Measurements from ENCODE around the gene NLGN3.

Gene NLGN3

DNA sequence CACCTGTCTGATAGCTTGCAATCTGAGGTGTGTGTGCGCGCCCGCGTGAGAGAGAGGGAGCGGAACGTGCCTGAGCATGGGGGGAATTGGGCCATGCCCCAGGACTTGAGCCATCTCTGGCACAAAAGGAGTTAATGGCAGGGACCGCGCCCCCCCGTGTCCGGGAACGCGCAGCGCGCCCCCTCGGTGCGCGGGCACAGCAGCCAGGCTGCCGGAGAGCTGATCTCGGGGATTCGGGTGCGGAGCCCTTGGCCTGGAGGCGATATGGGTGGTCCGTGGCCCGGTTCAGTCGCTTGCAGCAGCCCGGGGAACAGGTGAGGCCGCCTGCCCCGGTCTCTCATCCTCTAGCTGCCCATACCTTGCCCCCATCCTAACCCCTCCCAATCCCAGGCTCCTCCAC, at the start of gene NLGN3:
Gene NLGN3 (plus strand): TSS at position 191 of the 400 bp plus-strand sequence. CDS start 2,909 bp downstream, outside the sequence.
- FAIRE-seq: no peak
- no peak for DNase-seq (ENCODE audit: insufficient read length, low spot score)

DNA sequence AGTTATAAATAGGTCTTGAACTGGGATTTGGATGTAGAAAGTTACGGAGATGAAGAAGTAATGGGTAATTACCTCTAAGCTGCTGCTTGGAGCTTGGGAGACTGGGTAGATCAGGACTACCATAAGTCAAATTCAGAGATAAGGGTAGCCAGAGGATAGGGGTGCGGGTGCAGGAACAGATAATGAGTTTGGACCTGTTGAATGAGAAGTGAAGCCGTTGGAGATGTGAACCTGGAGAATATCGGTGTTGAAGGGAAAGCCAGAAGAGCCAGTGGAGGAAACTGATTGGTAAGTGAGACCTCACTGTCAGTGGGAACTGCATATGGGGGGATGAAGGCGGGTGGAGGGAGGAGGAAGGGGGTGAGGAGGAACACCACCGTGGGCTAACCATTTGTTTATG, 49.6 kb upstream of the NLGN3 start:
- FAIRE-seq: peak; percentile 68

DNA sequence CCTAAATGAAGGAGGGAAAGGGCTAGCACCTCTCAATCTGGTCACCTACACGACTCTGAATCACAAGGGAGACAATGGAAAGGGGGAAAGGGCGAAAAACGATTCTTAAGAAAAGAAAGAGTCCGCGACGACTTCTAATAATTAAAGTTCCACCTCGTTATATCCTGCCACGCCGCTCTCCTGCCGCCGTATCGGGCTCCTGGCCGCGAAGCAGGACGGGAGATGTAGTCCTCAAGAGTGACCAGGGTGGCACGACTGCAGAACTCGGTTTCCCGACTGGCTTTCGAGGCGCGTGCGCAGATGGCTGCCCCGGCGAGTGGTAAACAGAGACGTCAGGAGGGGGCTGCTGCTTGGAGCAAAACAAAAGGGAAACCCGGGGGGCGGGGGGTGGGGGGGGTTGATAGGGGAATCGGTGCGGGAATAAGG, 49.1 kb upstream of the NLGN3 start, which contains the start of gene FOXO4:
Gene FOXO4 (plus strand): TSS at position 297 of the 426 bp plus-strand sequence. CDS start 678 bp downstream, outside the sequence.
- FAIRE-seq: peak; percentile 97
- peak; percentile 99 for DNase-seq (ENCODE audit: insufficient read length, low spot score)

More for the DNA sequence above, 49.6 kb upstream of the NLGN3 start:
- DNase-seq (ENCODE audit: insufficient read length, low spot score): no peak

DNA sequence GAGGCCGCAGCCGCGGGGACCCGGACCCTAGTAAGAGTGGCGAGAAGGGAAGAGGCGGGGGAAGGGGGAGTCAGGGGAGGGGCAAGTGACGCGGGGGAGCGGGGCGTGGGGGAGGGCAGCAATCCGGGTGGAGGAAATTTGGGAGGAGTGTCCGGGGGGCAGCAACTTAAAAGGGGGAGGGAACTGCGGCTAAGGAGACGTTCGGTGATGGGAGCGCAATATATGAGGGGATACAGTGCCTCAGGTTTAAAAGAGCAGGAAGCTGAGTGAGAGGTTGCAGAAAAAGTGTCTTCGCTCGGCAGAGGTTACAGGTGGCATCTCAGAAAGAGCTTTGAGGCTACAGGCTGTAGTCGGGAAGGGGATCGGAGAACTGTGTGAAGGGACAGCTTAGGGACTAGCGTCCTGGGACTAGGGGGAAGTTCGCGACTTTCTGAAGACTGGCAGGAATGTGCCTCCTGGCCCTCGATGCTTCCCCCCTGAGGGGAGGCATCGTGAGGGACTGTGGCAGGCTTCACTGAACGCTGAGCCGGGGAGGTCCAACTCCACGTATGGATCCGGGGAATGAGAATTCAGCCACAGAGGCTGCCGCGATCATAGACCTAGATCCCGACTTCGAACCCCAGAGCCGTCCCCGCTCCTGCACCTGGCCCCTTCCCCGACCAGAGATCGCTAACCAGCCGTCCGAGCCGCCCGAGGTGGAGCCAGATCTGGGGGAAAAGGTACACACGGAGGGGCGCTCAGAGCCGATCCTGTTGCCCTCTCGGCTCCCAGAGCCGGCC, 48.5 kb upstream of the NLGN3 start:
- DNase-seq (ENCODE audit: insufficient read length, low spot score): peak; percentile 79
- peak; percentile 38 for FAIRE-seq

DNA sequence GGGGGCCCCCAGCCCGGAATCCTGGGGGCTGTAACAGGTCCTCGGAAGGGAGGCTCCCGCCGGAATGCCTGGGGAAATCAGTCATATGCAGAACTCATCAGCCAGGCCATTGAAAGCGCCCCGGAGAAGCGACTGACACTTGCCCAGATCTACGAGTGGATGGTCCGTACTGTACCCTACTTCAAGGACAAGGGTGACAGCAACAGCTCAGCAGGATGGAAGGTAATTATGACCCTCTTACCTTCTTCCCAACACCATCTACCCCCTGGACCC, 47.9 kb upstream of the NLGN3 start:
- DNase-seq (ENCODE audit: insufficient read length, low spot score) (no peak), FAIRE-seq (peak; percentile 80)

DNA sequence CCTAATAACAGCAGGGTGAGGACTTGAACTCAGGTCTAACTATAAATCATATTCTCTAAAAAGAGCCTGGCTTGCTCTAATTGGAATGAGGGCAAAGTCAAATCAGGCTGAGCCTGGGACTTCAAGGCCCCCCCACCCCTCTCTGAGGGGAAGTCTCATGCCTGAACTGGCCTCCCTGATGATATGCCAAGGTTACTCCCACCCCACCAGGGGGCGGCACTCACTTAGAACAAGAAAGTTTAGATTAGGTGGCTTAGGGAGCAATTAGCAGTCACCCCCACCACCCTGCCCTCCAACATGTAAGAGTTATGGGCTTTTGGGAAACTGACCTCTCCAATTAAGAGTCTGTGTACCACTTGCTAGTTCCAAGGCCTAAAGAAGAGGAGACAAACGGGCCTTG, 46.3 kb upstream of the NLGN3 start:
- DNase-seq (ENCODE audit: insufficient read length, low spot score): no peak
- FAIRE-seq: peak; percentile 40

DNA sequence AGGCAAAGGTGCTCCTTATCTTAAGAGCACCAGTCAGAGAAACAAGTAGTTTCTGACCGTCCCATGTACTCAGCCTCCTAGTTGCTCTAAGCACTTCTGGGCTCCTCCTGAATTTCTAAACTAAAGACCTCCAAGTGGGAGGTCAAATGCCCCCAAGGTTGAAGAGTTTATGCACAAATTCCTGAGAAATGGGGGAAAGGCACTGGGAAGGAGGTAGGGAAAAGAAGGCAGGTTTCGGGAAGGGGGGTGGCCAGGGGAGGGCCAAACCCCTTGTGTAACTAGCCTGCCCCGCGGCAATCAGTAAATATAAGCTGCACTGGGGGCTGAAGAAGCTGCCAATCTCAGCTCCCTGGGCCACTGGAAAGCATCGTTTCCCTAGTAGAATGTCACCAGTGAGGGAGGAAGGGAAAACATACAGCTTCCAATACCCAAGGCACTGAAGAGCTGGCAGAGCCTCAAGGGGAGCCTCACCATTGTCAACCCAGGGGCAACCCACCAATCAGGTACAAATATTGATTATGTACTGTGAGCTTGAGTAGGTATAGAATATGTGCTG, 45.6 kb upstream of the NLGN3 start:
- DNase-seq (ENCODE audit: insufficient read length, low spot score) (no peak), FAIRE-seq (no peak)

DNA sequence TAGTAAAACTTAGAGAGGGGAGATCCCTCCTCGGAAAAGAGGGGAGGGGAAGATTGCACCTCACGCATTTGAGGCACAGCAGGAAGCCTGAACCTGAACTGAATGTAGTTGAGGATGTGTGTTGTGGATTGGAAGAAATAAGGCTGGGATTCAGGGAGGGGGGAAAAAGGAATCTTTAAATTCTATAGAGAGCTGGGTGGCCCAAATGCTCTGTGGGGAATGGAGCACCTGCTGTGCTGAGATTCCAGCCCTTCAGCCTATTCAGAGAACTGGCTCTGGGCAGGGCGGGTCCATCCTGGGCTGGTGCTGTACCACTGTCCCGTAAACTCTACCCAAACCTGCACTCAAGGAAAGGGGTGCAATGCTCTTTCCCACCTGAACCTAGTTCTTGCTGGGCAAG, 44.9 kb upstream of the NLGN3 start:
- no peak for FAIRE-seq
- DNase-seq (ENCODE audit: insufficient read length, low spot score): no peak

DNA sequence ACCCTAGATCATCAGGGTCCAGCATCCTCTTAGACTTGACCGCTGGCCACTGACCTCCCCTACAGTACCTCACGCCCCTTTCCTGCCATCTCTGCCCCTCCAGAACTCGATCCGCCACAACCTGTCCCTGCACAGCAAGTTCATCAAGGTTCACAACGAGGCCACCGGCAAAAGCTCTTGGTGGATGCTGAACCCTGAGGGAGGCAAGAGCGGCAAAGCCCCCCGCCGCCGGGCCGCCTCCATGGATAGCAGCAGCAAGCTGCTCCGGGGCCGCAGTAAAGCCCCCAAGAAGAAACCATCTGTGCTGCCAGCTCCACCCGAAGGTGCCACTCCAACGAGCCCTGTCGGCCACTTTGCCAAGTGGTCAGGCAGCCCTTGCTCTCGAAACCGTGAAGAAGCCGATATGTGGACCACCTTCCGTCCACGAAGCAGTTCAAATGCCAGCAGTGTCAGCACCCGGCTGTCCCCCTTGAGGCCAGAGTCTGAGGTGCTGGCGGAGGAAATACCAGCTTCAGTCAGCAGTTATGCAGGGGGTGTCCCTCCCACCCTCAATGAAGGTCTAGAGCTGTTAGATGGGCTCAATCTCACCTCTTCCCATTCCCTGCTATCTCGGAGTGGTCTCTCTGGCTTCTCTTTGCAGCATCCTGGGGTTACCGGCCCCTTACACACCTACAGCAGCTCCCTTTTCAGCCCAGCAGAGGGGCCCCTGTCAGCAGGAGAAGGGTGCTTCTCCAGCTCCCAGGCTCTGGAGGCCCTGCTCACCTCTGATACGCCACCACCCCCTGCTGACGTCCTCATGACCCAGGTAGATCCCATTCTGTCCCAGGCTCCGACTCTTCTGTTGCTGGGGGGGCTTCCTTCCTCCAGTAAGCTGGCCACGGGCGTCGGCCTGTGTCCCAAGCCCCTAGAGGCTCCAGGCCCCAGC, 43.8 kb upstream of the NLGN3 start:
- no peak for FAIRE-seq
- no peak for DNase-seq (ENCODE audit: insufficient read length, low spot score)

DNA sequence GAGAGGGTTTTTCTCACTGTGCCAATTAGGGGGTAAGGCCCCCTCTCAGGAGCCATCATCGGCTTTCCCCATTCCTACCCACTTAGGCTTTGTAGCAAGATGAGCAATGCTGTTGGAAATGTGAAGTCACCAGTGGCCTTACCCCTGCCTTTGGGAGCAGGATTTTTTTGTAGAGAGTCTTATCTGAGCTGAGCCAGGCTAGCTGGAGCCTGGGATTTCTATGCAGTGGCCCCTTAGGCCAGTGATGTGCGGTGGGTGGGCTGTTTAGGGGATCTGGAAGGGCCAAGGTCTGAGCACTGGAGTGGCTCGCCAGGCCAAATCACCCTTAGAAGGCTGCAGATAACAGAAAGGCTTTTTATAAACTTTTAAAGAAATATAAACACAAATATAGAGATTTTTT, 42.3 kb upstream of the NLGN3 start:
- no peak for FAIRE-seq
- DNase-seq (ENCODE audit: insufficient read length, low spot score): no peak

DNA sequence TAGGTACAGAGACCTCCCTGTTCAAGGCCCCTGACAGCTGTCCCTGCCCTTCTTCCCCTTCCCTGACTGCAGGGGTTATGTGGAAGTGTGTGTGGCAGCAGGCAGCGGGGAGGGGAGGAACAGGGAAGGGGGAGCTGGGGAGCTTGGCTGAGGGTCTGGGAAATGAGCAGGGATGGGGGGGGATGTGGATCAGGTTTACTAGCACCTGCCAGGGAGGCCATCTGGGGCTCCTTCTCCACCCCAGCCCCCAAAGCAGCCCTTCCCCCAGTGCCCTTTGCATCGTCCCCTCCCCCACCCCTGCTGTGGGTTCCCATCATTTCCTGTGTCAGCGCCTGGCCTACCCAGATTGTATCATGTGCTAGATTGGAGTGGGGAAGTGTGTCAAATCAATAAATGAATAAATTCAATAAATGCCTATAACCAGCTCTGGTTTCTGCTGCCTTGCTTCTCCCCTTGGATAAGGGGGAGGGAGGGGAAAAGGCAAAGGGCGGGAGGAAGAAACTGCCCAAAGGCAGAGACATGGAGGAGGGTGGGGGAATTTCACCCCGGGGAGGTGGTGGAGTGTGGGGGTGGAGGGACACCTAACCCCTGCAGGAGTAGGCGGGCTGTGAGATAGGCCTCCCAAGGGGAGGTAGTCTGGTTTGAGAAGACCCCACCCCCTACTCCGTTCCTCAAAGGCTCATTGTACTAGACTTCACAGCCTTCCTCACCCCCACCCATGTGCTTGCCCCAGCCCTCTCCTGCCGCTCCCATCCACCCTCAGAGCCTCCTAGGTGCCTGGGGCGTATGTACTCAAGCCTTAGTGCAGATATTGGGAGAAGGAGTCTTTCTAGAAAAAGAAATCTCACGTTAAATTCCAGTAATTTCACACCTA, 41.3 kb upstream of the NLGN3 start:
- FAIRE-seq (no peak), DNase-seq (ENCODE audit: insufficient read length, low spot score) (no peak)

DNA sequence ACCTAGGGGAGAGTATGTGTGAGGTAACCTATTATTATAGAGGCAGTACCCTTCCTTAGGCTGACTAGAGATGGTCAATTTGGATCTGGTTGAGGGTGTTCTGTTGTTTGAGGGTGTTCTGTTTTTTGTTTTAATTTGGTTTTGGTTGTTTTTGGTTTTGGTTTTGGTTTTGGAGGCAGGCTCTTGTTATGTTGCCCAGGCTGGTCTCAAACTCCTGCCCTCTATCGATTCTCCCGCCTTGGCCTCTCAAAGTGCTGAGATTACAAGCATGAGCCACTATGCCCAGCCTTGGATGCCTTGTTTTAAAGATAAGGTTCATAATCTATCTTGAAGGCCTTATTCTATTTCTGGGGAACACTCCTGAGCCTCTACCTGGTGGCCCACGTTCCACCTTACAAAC, 39.0 kb upstream of the NLGN3 start:
- FAIRE-seq: no peak
- DNase-seq (ENCODE audit: insufficient read length, low spot score): no peak

DNA sequence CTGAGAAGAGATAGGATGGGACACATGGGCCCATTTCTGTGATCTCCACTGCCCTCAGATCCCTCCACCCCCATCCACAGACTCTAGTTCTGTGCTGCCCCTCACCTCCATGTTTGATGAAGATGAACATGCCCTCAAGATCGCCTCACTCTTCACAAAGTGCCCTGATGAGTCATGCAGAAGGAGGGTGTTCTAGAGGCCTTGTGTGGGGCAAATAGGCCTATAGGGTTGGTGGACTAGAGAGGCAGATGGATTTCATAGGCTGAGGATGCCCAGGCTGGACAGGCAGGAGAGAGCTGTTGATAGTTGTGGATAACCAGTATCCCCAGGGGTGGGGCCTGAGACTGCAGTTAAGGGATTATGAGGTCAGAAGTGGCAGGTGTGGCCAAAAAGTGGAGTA, 38.2 kb upstream of the NLGN3 start, which contains the start of gene CXorf65:
Gene CXorf65 (minus strand): TSS at position 314 of the 400 bp plus-strand sequence. CDS start 184 bp downstream, at position 130.
- no peak for DNase-seq (ENCODE audit: insufficient read length, low spot score)
- FAIRE-seq: no peak

DNA sequence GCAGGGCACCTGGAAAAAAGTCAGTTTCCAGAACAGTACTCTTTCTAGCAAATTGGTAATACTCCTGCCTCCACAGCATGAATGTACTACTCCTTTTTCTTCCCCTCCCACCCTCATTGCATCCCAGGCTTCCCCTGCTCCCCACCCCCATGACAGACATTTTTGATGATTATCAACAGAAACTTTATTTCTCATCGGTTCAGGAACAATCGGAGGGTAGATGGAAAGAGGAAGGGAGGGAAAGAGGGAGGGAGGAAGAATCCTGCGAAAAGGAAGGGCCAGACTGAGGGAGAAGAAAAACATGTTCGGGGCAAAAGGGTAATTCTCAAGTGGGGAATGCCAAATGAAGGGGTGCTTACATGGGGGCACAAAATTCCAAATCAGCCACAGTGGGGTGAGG, 37.4 kb upstream of the NLGN3 start:
- DNase-seq (ENCODE audit: insufficient read length, low spot score) (no peak), FAIRE-seq (no peak)

DNA sequence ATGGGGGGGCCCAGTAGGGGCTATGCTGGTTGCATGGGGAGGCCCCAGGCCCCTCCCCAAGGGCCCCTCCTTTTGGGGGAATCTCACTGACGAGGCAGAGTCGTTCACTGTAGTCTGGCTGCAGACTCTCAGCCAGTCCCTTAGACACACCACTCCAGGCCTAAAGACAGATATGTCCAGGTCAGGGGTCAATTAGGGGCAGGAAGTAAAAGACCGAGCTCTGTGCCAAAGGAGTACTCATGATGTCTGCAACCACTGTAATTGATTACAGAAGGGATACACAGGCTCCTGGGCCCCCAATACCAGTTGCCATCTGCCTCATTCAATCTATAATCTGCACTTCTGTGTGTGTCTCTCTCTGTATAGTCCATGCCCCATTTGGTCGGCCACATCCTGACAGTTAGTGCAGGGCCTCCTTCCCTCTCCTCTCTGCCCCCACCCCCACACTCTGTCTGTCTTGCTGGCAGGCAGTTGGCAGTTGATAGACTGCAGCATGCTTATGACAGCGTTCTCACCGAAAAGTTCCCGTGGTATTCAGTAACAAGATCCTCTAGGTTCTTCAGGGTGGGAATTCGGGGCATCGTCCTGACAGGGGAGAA, 36.8 kb upstream of the NLGN3 start:
- DNase-seq (ENCODE audit: insufficient read length, low spot score) (no peak), FAIRE-seq (no peak)

DNA sequence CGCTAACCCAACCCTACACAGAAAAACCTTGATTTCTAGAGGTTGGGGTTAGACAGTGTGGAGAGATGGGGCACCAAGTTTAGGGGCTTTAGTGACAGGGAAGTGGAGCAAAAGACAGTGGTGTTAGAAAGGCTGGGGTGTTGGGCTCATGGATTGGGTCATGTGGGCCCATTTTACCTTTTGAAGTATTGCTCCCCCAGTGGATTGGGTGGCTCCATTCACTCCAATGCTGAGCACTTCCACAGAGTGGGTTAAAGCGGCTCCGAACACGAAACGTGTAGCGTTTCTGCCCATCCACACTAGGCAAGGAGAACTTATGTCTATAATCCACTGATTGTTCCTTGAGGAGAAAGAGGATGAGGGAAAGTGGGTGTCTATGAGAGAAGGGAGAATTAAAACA, 35.6 kb upstream of the NLGN3 start:
- DNase-seq (ENCODE audit: insufficient read length, low spot score) (no peak), FAIRE-seq (no peak)

DNA sequence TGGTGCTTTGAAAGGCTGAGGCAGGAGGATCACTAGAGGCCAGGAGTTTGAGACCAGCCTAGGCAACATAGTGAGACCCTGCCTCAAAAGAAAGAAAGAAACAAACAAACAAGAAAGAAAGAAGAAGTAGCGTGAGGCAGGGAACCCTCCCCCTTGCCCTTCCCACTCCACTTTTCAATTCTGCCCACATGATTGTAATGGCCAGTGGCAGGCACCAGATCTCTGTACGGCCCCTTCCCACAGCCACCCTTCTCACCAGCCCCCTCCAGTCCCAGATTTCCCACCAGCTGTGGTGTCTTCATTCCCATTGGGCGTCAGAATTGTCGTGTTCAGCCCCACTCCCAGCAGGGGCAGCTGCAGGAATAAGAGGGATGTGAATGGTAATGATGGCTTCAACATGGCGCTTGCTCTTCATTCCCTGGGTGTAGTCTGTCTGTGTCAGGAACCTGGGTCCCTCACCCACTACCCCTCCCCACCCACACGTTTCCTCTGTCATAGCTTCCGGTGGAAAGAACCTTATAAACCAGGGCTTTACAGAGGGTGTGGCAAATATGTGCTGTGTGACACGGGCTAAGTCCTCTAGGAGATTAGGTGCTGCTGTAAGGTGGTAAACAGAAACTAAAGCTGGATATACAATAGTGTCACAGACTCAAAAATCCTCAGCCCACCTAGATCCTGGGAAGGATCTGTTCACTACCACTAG, 33.3 kb upstream of the NLGN3 start, which contains the start of gene IL2RG:
Gene IL2RG (minus strand): TSS at position 437 of the 703 bp plus-strand sequence. CDS start 38 bp downstream, at position 399.
- DNase-seq (ENCODE audit: insufficient read length, low spot score) (no peak), FAIRE-seq (peak; percentile 4)

DNA sequence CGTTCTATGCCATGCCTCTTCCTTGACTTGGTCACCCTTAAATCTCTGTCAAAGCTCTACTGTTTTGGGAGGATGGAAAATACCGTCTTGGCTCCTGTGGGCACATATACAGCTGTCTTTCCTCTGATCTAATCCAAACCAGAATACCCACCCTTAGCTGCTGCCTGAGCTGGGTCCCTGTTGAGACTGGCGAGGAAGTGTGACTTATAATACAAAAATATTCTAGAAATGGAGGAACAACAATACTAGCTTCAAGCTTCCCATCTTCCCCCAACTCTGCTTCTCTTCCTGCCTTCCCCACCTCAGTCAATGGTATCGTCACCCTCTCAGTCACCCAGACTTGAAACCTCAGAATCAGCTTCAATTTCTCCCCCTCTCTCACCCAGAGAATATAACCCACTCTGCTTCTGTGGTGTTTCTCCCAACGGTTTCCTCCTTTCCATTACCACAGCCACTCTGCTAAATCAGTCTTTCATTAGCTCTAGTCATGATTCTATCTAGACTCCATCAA, 32.7 kb upstream of the NLGN3 start:
- DNase-seq (ENCODE audit: insufficient read length, low spot score): no peak
- no peak for FAIRE-seq

DNA sequence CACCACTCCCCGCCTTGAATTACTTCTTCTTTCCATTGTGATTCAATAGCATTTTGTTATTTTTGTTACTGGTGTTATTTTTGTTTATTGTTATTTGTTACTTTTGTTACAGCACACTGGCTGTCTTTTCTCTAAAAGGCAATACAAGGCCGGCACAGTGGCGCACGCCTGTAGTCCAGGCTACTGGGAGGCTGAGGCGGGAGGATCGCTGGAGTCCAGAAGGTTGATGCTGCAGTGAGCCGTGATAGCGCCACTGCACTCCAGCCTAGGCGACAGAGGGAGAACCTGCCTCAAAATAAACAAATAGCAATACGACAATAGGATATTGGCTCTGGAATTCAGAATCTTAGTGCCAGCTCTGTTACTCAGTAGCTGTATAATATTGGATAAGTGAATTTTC, 27.3 kb upstream of the NLGN3 start:
- FAIRE-seq: no peak
- DNase-seq (ENCODE audit: insufficient read length, low spot score): no peak
